NCI-H774 (cell line): ENCODE results near the gene ELF1.
"Not testable (repeated sequence)": the region's sequence is repeated elsewhere in the genome, so short reads cannot be mapped to it uniquely, and the experiment has no call there.

Experiments used
- DNase-seq: peaks from one replicate; lab custom pipeline; 2025; lab: John Stamatoyannopoulos, UW

ELF1 gene

GRCh38 chr13:41019011-41019487 lies at the start of gene ELF1:
Gene ELF1, minus strand, starts transcription at chr13:41019316. Its CDS starts 37,262 bp downstream, at chr13:40982054.
- peak; percentile 37 for DNase-seq

GRCh38 chr13:41065078-41065477 lies 46.0 kb upstream of the ELF1 start:
- DNase-seq = no peak

DNA sequence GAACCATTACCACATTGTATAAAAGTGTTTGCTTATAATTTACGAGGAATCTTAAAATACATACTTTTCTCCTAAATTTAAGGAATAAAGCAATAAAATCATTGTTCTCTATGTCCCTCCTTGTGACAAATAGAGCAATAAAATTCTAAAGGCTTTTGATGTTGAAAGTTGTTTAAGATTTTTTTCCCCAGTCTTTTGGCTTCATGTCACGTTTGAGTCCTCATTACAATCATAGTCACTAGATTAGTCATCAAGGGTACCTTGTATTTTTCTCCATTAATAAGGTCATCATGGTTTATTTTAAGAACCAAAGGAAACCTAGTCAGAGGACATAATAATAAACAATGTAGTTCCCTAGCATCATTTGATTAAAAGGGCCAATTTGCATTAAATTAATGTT lies 45.4 kb upstream of the ELF1 start:
- no peak for DNase-seq

DNA sequence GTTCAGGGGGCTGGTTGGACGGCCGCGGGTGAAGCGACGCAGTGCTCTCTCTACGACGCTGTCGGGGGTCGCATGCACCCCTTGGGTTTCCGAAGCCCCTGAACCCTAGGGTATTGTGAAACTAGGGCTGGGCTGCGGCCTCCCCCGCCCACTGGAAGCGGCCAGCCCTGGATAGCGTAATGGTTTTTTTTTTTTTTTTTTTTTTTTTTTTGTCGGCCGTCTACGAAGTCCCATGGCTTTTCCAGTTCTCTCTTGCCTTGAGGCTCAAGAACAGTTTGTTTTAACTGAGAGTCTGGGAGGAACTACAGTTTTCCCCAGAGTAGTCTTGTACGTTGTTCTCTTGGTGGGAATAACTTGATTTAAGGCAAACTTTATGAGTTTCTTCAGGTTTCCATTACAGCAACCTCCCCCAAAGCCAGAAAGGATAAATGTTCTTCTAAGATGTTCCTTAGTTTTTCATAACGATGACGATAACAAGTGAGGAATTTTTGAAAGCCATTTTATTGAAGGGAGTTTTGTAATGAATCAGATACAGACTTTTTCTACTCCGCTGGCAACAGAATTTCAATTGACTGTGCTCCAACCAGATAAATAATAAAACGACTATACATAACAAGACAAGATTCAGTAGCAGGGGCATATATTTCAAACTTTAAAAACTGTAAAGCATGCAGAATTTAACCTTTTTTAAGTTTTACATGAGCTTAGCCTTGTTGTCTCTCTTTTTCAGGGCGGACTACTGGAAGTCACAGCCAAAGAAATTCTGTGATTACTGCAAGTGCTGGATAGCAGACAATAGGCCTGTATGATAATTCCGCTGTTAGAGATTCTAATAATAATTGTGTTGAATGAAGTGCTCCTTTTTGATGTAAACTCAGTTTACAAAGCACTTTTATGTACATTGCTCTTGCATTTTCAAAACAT lies 43.1 kb upstream of the ELF1 start:
- no peak for DNase-seq

- peak; percentile 75 for DNase-seq
Observed at GRCh38 chr13:41061075-41061913, 42.2 kb upstream of the ELF1 start, which contains the start of gene WBP4. Gene WBP4, plus strand, starts transcription at chr13:41061509. Its CDS starts 165 bp downstream, at chr13:41061674.

- DNase-seq = peak; percentile 48
Observed at GRCh38 chr13:41060724-41061074, 41.6 kb upstream of the ELF1 start.

DNA sequence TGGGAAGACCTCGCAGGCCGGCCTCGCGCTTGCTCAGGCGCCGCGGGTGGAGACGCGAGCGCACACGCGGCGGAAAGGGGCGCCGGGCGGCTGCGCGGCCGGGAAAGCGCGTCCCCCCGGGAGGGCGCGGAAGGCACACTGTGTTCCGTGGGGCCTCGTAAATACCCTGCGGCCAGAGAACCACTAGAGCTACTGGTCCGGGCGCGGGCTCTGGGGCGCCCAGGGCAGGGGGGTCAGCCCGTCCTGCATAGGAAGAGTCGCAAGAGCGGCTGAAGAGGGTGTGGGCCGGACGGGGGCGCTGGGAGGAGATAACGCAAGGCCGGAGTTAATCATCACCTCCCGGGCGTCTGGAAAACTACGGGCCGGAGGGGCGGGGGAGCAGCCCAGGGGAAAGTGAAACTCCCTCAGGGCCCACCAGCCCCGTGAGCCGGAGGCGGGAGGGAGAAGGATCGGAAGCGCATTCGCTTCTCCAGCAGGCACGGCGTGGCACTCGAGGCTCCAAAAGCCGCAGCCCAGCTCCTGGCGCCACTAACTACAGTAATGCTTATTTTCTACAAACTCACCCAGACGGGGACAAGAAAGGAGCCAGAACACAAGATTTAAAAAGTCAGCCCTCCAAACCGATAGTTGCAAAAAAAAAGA lies 41.1 kb upstream of the ELF1 start:
- DNase-seq = peak; percentile 55

GRCh38 chr13:41059456-41060081 lies 40.5 kb upstream of the ELF1 start:
- DNase-seq = no peak

- DNase-seq = no peak
Observed at GRCh38 chr13:41058295-41059070, 39.4 kb upstream of the ELF1 start.

GRCh38 chr13:41056826-41057711 lies 38.0 kb upstream of the ELF1 start:
- DNase-seq = no peak

DNA sequence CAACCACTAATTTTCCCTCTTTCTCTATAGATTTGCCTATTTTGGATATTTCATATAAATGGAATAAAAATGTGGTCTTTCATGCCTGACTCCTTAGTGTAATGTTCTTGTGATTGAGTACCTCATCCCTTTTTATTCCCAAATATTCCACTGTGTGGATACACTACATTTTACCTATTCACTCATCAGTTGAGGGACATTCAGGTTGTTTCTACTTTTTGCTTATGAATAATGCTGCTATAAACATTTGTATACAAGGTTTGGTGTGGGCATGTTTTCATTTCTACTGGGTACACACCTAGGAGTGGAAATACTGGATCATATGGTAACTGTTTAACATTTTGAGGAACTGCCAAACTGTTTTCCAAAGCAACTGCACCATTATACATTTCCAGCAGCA lies 37.1 kb upstream of the ELF1 start:
- DNase-seq = no peak

DNA sequence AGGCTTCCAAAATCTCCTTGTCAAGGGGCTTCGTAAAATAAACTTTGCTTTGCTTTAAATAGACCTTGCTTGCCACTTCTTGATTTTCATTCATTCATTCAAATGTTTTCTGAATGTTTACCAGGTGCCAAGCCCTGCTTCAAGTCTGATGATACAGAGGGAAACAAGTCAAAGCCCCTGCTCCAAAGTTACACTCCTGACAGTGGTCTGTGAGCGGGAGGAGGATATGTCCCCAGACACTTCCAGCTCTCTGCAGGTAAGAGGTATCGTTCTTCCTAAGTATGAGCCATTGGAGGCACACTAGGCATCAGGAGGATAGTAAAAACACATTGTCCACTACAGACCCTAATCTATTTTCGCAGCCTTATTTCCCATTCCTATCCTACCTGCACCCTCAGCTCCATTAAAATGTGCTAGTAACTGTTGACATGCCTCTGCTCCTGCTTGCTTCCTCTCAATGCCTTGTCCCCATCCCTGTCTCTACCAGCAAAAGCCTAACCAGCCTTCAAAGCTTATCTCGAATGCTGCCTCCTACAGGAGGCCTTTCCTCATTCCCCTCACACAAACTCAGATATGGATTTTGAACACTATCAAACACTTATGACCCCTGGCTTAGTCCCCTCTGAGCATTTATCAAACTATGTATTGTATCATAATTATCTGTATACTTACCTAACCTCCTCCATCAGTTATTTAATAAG lies 36.0 kb upstream of the ELF1 start:
- DNase-seq = no peak

GRCh38 chr13:41054212-41054877 lies 35.2 kb upstream of the ELF1 start:
- DNase-seq = no peak

GRCh38 chr13:41053384-41053826 lies 34.3 kb upstream of the ELF1 start:
- no peak for DNase-seq

DNA sequence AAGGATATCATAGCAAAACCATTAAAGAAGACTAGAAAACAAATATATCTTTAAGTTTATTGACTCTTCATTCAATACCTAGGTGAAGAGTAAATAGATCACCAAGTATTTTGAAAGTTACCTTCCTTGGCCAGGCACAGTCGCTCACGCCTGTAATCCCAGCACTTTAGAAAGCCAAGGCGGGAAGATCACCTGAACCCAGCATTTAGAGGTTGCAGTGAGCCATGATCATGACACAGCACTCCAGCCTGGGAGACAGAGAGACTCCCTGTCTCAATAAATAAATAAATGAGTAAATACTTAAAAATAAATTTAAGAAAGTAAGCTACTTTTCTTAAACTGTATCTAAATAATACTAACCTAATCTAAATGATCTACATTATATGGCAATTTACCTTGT lies 33.3 kb upstream of the ELF1 start:
- no peak for DNase-seq

DNA sequence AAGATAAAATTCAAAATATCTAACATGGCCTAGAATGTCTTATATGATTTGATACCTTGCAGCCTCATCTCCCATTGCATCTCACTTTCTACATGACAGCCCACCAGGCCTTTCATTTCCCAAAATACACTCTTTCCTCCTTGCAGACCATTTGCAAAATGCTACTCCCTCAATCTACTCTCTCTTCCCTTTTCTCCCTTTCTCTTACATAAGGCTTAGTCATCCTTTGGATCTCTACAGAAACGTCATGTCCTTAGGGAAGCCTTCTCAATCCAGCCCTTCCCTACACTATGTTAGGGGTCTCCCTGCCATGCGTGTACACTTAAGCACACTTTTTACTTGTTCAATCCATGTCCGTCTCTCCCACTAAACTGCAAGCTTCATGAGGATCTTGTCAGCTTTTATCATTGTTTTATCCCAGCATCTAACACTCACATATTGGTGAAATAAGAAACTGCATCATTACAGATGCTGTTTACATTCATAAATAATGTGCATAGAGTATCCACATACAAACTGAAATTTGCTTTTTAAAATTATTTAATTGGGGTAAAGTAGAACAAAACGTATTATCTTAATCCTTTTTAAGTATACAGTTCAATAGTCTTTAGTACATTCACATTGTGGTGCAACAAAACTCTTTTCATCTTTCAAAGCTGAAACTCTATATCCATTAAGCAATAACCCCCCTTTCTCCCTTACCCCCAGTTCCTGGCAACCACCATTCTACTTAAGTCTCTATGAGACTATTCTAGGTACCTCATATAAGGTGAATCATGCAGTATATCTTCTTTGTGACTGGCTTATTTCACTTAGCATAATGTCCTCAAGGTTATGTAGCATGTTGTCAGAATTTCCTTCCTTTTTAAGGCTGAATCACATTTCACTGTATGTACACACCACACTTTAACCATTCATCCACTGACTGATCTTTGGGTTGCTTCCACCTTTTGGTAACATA lies 30.6 kb upstream of the ELF1 start:
- DNase-seq = no peak

DNA sequence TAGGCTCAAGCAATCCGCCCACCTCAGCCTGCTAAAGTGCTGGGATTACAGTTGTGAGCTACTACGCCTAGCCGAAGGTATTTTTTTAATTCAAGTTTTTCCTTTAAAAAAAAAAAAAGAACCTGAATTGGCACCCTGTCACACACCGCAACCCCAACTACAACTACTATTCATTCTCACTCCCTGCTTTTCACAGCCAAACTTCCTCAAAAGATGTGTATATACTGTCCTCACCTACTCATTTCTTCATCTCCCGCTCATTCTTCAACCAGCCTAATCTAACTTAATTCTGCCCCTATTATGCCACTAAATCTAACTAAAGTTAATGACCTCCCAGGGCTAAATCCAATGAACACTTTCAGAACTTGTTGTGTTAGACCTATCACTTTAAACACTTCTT lies 29.5 kb upstream of the ELF1 start:
- no peak for DNase-seq

GRCh38 chr13:41042419-41042818 lies 23.3 kb upstream of the ELF1 start:
- DNase-seq = not testable (repeated sequence)
